Esophagus squamous epithelium (tissue), 4 donors: ENCODE results near the gene MAP7D2.

ENCODE experiments used
- CTCF ChIP-seq, 6 experiments: fragments of 450-650 bp in 4 of 6; fragments of 200-600 bp in 2 of 6; sonication (generic) in 2 of 6; IDR thresholded peaks; one replicate each; pipeline ENCODE4 v1.5.1; 2016 to 2019; ENCODE audit warnings: antibody characterized with exemption in 6 of 6, mild to moderate bottlenecking in 4 of 6, moderate library complexity in 4 of 6
- POLR2A ChIP-seq, 4 donors: fragments of 450-650 bp; IDR thresholded peaks; one replicate each; pipeline ENCODE4 v1.6.1; 2017; ENCODE audit warnings: antibody characterized with exemption in 4 of 4, mild to moderate bottlenecking in 4 of 4, moderate library complexity in 3 of 4

- no peak for TF ChIP-seq CTCF (IDR thresholded peaks at IDR 0.05)
- TF ChIP-seq POLR2A (IDR thresholded peaks at IDR 0.05), result no peak
Observed at GRCh38 chrX:20059467-20060128, 57.1 kb downstream of the MAP7D2 start.
